Stimulated activated CD4-positive, alpha-beta T cell treated with anti-CD3 and anti-CD28 coated beads, Interleukin-4, amount 100 ng/mL, for 24 hours (primary cell): ENCODE data around the gene FNBP1.

Experiments used
- DNase-seq: peaks from one replicate; pipeline ENCODE4 v3.0.0-alpha.2; 2020

The FNBP1 gene

DNA sequence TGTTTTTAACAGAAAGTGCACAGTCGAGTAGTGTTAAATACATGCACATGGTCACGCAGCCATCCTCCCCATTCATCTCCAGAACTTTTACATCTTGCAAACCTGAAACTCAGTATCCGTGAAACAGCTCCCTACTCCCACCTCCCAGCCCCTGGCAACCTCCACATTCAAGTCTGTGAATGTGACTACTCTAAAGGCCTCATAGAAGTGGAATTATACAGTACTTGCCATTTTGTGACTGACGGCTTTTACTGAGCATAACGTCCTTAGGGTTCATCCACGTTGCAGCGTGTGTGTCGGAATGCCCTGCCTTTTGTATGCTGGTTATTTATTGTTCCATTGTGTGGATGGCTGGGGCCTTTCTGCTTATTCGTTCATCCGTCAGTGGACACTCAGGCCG lies 171.9 kb downstream of the FNBP1 start:
- no peak for DNase-seq

DNA sequence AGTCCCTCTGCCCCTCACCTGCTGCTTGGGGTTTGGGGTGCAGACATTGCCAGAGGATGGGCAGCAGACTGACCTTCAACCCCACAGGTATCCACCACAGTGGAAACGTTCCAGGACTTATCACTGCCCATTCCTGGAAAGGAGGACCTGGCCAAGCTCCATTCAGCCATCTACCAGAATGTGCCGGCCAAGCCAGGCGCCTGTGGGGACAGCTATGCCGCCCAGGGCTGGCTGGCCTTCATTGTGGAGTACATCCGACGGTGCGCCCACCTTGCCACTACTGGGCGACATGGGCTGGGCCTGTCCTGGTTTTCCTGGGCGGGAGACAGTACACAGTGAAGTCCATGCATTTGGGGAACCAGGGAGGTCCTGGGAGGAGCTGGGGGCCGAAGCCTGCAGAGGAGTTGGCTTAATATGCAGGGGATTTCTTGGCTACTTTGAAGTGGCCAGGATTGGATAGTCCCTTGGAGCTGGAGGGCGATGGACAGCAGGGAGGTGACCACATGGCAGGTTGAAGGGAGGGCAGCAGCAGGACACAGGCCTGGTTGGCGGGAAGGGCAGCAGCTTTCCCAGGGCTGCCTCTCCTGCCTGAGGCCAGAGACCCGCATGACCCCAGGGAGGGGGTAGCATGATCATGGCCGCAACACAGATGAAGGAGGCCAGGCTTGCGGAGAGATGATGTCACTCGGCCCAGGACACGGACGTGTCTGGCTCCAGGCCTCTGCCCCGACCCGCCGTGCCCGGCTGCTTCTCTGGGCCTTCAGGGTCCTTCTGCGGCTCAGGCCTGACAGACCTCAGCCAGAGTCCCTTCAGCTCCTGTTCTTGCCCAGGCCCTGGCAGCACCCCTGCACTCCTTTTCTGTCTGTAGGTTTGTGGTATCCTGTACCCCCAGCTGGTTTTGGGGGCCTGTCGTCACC lies 173.1 kb downstream of the FNBP1 start:
- no peak for DNase-seq

DNA sequence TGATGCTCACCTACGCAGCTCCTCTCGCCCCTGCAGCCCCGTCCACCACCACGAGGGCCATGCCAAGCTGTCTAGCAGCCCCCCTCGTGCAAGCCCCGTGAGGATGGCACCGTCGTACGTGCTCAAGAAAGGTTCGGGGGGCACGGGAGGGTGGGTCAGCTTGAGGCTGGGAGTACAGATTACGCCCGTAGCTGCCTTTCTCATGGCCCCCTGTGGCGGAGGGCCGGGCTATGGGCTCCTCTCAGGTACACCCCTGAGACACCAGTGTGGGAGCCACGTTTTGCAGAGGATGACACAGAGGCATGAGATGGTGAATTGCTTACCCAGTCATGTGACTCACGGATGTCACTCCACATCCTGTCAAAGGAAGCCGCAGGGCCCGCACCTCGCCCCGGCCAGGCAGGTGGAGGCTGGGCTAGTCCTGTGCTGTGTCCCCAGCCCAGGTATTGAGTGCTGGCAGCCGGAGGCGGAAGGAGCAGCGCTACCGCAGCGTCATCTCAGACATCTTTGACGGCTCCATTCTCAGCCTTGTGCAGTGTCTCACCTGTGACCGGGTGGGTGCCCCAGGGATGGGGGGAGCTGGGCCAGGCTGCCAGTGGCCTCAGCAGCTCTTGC lies 174.0 kb downstream of the FNBP1 start:
- peak; percentile 87 for DNase-seq

GRCh38 chr9:129868023-129868871 lies 174.7 kb downstream of the FNBP1 start:
- no peak for DNase-seq

DNA sequence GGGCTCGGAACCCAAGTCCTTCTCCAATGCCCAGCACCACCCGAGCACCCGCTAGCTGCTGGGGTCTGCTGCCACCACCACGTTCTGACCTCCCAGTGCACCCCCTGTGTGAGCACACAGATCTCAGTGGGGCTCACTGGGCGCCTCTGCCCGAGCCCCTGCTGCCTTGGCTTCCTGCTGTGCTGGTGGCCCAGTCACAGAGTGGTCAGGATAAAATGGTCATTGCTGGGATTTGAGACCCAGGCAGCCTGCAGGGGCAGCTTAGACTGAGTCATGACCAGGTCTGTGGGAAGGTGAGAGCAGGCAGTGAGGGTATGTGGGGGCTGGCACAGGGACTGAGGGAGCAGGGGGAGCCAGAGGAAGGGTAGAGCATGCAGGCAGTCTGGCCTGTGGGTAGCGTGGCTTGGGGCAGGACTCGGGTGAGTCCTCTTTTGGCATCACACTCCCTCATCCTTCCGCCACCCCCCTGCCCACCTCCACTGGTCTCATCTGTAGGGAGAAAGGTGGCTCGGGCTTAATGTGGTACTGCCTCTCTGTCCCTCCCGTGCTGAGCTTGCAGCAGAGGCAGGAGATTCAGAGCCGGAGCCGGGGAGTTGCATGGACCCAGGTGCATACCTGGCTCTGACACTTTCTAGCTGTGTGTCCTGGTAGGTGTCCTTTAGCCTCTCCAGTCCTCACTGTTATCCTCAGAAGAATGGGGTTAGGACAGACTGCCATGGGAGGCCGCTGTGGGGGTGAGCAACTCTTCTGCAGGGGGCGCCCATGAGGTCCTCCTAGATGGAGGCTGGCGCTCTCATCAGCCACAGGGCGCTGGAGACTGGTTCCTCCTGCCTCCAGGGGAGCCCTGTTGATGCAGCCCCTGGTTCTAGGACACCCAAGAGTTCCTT lies 175.6 kb downstream of the FNBP1 start:
- no peak for DNase-seq

DNA sequence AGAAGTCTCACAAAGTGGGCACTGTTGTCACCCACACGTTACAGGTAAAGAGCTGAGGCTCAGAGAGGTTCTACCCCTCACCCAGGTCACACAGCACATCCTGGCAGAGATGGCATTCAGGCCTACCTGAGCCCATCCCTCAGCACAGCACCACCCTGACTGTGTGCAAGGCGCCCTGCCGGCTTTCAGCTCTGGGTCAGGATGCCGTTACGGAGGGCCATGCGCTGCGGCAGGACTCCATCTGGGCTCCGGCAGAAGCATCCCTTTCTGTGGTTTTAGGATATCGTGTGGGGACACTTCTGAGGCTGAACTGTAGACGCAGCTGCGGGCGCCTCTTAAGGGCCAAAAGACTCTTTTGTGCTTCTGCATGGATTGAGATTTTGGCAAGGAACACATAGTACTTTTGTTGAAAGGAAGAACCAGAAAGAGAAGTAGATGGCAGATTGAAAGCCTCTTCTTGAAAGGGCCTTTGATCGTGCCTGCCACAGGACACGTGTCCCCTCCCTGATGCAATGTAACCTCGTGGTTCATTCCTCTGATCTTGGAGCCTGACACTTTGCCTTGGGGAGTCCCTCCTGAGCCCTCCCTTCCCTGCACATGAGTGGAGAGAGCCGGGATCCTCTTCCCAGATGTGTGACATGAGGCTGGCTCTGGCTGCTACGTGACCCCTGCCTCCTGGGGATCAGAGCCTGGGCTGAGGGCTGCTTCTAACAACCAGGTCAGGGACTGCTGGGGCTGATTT lies 176.4 kb downstream of the FNBP1 start:
- peak; percentile 51 for DNase-seq

GRCh38 chr9:129865668-129866320 lies 177.2 kb downstream of the FNBP1 start:
- DNase-seq = no peak

DNA sequence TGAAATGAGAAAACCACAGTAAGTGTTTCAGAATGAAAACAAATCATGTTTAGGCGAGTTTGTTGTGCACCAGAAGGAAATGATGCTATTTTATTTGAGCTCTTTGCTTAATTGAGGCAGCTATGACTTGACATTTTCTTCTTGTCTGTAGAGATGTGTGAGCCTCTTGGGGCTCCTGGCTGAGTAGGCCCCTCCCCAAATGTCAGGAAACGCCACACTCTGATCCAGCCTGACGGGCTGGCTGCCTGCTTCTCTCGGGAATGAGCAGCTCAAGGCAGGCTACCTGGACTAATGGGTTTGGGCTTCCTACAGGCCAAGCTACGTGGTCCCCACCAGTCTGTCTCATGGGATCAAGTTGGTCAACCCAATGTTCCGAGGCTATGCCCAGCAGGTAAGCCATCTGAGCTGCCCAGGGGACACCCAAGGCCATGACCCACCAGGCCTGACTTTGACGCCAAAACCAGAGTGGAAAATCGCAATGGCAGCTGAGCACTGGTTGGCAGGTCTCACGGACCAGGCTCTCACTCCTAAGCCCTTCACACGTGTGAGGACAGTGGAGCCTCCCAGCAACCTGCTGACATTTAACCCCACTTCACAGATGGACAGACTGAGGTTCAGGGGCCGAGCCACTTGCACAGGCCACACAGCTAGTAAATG lies 177.9 kb downstream of the FNBP1 start:
- DNase-seq = no peak

- peak; percentile 68 for DNase-seq
Observed at GRCh38 chr9:129863059-129863690, 179.8 kb downstream of the FNBP1 start.

DNA sequence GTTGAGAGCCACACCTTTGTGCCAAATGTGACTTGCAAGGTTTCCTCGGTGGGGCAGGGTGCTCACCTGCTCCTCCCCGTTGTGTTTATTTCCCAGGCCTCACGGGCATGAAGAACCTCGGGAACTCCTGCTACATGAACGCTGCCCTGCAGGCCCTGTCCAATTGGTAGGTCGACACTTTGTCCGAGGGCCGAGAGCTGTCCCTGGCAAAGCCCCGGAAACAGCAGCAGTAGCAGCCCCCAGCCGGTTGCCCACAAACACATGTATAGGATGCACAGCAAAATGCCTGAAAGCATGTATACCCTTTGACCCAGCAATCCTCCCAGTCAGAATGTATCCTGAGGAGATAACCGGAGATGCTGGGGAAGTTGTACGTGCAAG lies 181.6 kb downstream of the FNBP1 start:
- DNase-seq = no peak

- peak; percentile 57 for DNase-seq
Observed at GRCh38 chr9:129860653-129861446, 182.1 kb downstream of the FNBP1 start.

DNA sequence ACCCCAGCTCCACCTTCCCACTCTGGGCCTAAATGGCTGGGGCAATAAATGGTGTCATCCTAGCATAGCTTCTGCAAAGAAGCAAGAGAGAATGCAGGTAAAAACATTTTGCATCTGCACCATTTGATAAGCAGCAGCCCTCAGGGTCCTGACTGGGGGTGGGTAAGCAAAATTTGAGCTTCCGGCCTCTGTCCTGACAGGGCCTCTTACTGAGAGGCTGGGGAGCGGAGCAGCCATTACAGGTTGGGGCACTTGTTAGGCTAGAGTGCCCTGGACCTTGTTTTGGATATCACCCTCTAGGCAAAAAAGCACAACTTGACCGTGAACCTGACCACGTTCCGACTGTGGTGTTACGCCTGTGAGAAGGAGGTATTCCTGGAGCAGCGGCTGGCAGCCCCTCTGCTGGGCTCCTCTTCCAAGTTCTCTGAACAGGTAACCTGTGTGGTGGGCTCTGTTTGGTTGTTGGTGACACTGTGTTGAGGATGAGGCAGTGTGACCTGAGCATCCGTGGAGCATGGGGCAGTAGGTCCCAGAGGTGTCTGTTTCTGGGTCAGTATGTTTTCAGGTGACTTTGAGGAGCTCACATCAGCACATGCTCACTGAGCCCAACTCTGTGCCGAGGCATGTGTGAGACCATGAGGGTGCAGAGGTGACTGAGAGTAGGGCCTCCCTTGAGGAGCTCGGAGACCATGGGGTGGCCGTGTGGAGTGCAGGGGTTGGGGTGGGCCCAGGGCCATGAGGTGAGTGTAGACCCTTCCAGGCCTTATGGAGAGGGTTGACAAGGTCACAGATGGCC lies 184.6 kb downstream of the FNBP1 start:
- no peak for DNase-seq

DNA sequence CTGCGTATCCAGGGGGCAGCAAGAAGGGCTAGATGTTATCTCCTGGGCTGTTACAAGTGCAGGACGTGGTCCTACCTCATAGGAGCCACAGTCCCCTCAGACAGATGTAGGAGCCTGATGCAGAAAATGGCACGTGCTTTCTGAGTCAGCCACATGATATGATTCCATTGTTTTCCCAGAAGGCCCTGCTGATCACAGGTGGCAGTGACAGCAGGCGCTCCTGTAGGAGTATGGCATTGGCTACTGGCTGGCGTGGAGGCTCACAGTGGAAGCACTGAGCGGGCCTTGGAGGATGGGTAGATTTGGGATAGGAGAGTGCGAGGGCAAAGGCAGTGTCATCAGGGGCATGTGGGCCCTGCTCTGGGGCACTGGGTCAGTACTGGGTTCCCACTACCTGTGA lies 185.8 kb downstream of the FNBP1 start:
- DNase-seq = no peak

GRCh38 chr9:129854588-129855110 lies 188.3 kb downstream of the FNBP1 start:
- DNase-seq = no peak

GRCh38 chr9:129853614-129854013 lies 189.4 kb downstream of the FNBP1 start:
- no peak for DNase-seq

DNA sequence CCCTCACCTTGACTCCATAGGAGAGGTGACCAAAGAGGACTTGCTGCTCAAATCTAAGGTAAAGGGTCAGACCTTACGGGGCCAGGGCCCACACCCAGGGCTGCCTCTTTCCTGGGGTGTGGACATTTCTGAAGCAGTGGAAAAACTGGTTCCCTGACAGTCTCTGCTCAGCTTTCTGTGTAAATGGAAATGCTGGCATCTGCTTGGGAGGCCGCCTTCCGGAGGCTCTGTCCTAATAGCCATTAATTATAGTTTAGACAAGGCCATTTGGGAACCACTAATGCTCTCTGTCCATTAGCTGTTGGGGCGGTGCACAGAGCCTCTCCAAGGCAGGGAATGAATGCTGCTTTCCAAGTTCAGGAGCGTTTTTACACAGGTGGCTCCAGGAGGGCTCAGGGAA lies 190.4 kb downstream of the FNBP1 start:
- no peak for DNase-seq

DNA sequence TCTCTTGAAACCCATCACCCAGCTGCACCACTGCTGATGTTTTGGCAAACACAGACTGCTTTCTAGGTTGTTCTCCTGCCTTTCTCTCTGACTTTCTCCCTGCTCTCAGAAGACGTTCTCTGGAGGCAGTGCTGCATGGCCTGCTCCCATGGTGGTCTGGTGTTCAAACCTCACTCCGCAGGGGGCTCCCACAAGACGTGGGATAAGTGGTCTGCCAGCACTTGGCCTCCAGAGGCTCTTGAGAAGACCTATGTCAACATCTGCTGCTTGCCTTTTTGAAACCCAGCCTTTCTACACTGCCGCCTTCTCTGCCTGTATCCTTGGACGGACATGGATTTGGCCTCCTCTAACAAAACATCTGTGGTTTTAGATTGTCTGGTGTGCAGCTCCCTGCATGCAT lies 191.2 kb downstream of the FNBP1 start:
- no peak for DNase-seq
